ENCODE results near the gene KLHL17. TPM values are rescaled to one million over a fixed set of nuclear protein-coding genes. Genes with fewer than 3 reads are reported as not detected.
A peak's percentile ranks its signal among the peaks of the same experiment; 100 is the strongest.
"Not testable (repeated sequence)": the region's sequence is repeated elsewhere in the genome, so short reads cannot be mapped to it uniquely, and the experiment has no call there.

Gene KLHL17
- total RNA-seq, 1 experiment from 2014 or later: 41.4 TPM

GRCh38 chr1:1006305-1007159 lies 46.1 kb downstream of the KLHL17 start:
- H2AFZ ChIP-seq (ENCODE audit: low read length): no peak overlapping the region
- no peak overlapping the region for H2AK5ac ChIP-seq (ENCODE audit: insufficient read length, low read length)
- TF ChIP-seq CTCF (conservative IDR thresholded peaks at IDR 0.05): no peak
- Mint-ChIP-seq H3K4me3 (peak overlapping the region in 1 of 2 experiments; percentile 35; a peak in 1 of 5 replicates), H3K27ac (peak overlapping the region in 1 of 3 experiments; percentile 52; a peak in 1 of 7 replicates), H3K27me3 (ENCODE audit: low read depth) (peaks cover 73% of the 10 kb centered on the region), H3K9me3 (peaks cover 0 to 5% of the 10 kb centered on the region in 2 experiments; a peak in 2 of 5 replicates), H3K36me3 (ENCODE audit: insufficient read depth in 1 of 3, low read depth in 3 of 3) (no peaks in the 10 kb centered on the region), H3K4me1 (peaks cover 11 to 30% of the 10 kb centered on the region in 2 experiments)
- no CpG with 5 or more reads among the region's 37 CpGs for WGBS (ENCODE audit: extremely low coverage, insufficient read length, low lambda C conversion rate)
- no peak overlapping the region for H2BK20ac ChIP-seq (ENCODE audit: low read depth, low read length, poor library complexity, severe bottlenecking)
- no peak overlapping the region for H2BK5ac ChIP-seq (ENCODE audit: insufficient read length, low read length)
- H2BK15ac ChIP-seq (ENCODE audit: low read depth, low read length): no peak overlapping the region; the same call in 1 of the 2 replicates
- no peak overlapping the region for H3K14ac ChIP-seq (ENCODE audit: insufficient read depth, low read length)
- H4K8ac ChIP-seq (replicated peaks; ENCODE audit: insufficient read length, low read depth, low read length): no peak overlapping the region
- DNase-seq: peak; percentile 46
- no peaks in the 10 kb centered on the region for H3K9me3 ChIP-seq (ENCODE audit: control insufficient read depth, low read depth, low read length)
- no peak overlapping the region for H3K18ac ChIP-seq (ENCODE audit: insufficient read length, low read depth, low read length)
- no peak overlapping the region for H3K4ac ChIP-seq (ENCODE audit: low read depth, low read length)
- H3K23ac ChIP-seq (ENCODE audit: insufficient read length, low read depth, low read length): no peak overlapping the region
- H3K79me2 ChIP-seq (ENCODE audit: insufficient read depth, low read length): no peaks in the 10 kb centered on the region
- no peak overlapping the region for H2BK12ac ChIP-seq (ENCODE audit: insufficient read length, low read depth, low read length)
- no peak overlapping the region for H3K27ac ChIP-seq (ENCODE audit: insufficient read length, low read depth, low read length)
- no peak overlapping the region for H2BK120ac ChIP-seq (ENCODE audit: low read depth, low read length, poor library complexity, severe bottlenecking)
- no peak overlapping the region for H3K4me2 ChIP-seq (ENCODE audit: insufficient read depth, insufficient read length, low read length)
- H4K91ac ChIP-seq (ENCODE audit: insufficient read length, low read depth, low read length): no peak overlapping the region
- no peaks in the 10 kb centered on the region for H3K79me1 ChIP-seq (ENCODE audit: insufficient read depth, low read depth, low read length, poor library complexity, severe bottlenecking)
- no peaks in the 10 kb centered on the region; the same call in 1 of the 2 replicates for H3K27me3 ChIP-seq (ENCODE audit: insufficient read depth, low read length)
- H4K5ac ChIP-seq (ENCODE audit: insufficient read length, low read depth, low read length): no peak overlapping the region
- H4K20me1 ChIP-seq (ENCODE audit: control insufficient read depth, insufficient read depth, insufficient read length): no peaks in the 10 kb centered on the region
- H3K9ac ChIP-seq (ENCODE audit: extremely low read depth, insufficient read length, low read length): no peak overlapping the region
- no peaks in the 10 kb centered on the region for H3K4me1 ChIP-seq (ENCODE audit: insufficient read depth, low read length)
- H3K56ac ChIP-seq (ENCODE audit: insufficient read length, low read depth, low read length): no peak overlapping the region
- no peak overlapping the region for H3T11ph ChIP-seq (ENCODE audit: low read length)
- H3K23me2 ChIP-seq (ENCODE audit: insufficient read length, low read depth, low read length, poor library complexity, severe bottlenecking): peaks cover 1% of the 10 kb centered on the region

- H3T11ph ChIP-seq (ENCODE audit: low read length); H3K27me3 ChIP-seq (ENCODE audit: insufficient read depth, low read length); H3K56ac ChIP-seq (ENCODE audit: insufficient read length, low read depth, low read length); H3K36me3 Mint-ChIP-seq (ENCODE audit: insufficient read depth in 1 of 3, low read depth in 3 of 3); H4K5ac ChIP-seq (ENCODE audit: insufficient read length, low read depth, low read length); H3K14ac ChIP-seq (ENCODE audit: insufficient read depth, low read length); H3K18ac ChIP-seq (ENCODE audit: insufficient read length, low read depth, low read length); DNase-seq; H3K9me3 ChIP-seq (ENCODE audit: control insufficient read depth, low read depth, low read length); H3K27ac Mint-ChIP-seq; H3K4me3 Mint-ChIP-seq; H3K79me1 ChIP-seq (ENCODE audit: insufficient read depth, low read depth, low read length, poor library complexity, severe bottlenecking); H3K27ac ChIP-seq (ENCODE audit: insufficient read length, low read depth, low read length); H4K8ac ChIP-seq (replicated peaks; ENCODE audit: insufficient read length, low read depth, low read length); H3K4me1 ChIP-seq (ENCODE audit: insufficient read depth, low read length); H3K4me2 ChIP-seq (ENCODE audit: insufficient read depth, insufficient read length, low read length); H3K9me3 Mint-ChIP-seq; H2BK15ac ChIP-seq (ENCODE audit: low read depth, low read length); H2BK12ac ChIP-seq (ENCODE audit: insufficient read length, low read depth, low read length); H4K20me1 ChIP-seq (ENCODE audit: control insufficient read depth, insufficient read depth, insufficient read length); H2BK20ac ChIP-seq (ENCODE audit: low read depth, low read length, poor library complexity, severe bottlenecking); H3K23ac ChIP-seq (ENCODE audit: insufficient read length, low read depth, low read length); H3K9ac ChIP-seq (ENCODE audit: extremely low read depth, insufficient read length, low read length); H3K79me2 ChIP-seq (ENCODE audit: insufficient read depth, low read length); H3K4ac ChIP-seq (ENCODE audit: low read depth, low read length); H4K91ac ChIP-seq (ENCODE audit: insufficient read length, low read depth, low read length); H2AK5ac ChIP-seq (ENCODE audit: insufficient read length, low read length); H3K23me2 ChIP-seq (ENCODE audit: insufficient read length, low read depth, low read length, poor library complexity, severe bottlenecking); H2BK120ac ChIP-seq (ENCODE audit: low read depth, low read length, poor library complexity, severe bottlenecking); H2BK5ac ChIP-seq (ENCODE audit: insufficient read length, low read length); H2AFZ ChIP-seq (ENCODE audit: low read length): not testable (repeated sequence)
- H3K4me1 Mint-ChIP-seq: peaks cover 23 to 37% of the 10 kb centered on the region in 2 experiments
- peaks cover 40% of the 10 kb centered on the region for H3K27me3 Mint-ChIP-seq (ENCODE audit: low read depth)
- no CpG with 5 or more reads among the region's 8 CpGs for WGBS (ENCODE audit: extremely low coverage, insufficient read length, low lambda C conversion rate)
Observed at GRCh38 chr1:1010131-1010530, 49.7 kb downstream of the KLHL17 start.

Data from H9 (cell line).